ENCODE data around the gene FAM13C.

Gene FAM13C

DNA sequence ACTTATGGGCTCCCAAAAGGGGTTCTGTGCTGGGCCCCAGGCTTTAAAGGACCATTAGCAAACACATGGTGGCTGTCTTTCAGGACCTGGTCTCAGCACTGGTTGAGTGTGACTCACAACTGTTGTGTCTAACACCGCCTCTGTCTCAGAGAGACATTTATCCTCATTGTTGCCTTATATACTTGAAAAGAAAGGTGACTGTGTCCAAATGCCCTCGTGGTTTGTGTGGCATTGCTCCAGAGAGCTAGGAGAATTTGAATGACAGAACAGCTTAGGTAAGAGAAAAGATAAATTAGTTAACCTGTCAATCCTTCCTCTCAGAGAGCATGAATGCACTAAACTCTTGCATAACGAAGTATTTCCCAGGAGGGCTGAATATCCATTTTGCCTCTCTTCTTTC, 14.5 kb upstream of the FAM13C start:
- TF ChIP-seq, protein P1, sequence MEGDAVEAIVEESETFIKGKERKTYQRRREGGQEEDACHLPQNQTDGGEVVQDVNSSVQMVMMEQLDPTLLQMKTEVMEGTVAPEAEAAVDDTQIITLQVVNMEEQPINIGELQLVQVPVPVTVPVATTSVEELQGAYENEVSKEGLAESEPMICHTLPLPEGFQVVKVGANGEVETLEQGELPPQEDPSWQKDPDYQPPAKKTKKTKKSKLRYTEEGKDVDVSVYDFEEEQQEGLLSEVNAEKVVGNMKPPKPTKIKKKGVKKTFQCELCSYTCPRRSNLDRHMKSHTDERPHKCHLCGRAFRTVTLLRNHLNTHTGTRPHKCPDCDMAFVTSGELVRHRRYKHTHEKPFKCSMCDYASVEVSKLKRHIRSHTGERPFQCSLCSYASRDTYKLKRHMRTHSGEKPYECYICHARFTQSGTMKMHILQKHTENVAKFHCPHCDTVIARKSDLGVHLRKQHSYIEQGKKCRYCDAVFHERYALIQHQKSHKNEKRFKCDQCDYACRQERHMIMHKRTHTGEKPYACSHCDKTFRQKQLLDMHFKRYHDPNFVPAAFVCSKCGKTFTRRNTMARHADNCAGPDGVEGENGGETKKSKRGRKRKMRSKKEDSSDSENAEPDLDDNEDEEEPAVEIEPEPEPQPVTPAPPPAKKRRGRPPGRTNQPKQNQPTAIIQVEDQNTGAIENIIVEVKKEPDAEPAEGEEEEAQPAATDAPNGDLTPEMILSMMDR (IDR thresholded peaks at IDR 0.05; ENCODE audit: low read depth, low read length): no peak

DNA sequence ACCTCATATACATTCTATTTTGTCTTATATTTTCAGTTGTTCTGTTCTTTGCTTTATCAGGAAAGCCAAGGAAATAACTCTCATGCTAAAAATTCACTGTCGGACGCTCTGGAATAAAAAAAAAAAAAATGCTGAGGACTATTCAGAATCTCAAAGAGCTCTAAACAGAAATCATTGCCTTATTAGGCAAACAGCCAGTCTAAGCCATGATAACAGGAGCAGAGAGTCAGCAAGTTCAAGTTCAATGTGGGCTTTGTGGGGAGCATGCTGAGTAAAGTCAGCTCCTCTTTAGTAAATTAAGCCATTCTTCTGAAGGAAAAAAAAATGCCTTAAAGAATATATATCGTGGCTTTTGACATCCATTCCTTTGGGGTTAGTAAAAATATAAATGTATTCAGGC, 13.6 kb upstream of the FAM13C start:
- TF ChIP-seq, protein P1 (IDR thresholded peaks at IDR 0.05; ENCODE audit: low read depth, low read length): no peak
- H3K4me3 ChIP-seq (ENCODE audit: low read depth, low read length): no peak overlapping the region

More for the DNA sequence above, 14.5 kb upstream of the FAM13C start:
- H3K4me3 ChIP-seq (ENCODE audit: low read depth, low read length): no peak overlapping the region

DNA sequence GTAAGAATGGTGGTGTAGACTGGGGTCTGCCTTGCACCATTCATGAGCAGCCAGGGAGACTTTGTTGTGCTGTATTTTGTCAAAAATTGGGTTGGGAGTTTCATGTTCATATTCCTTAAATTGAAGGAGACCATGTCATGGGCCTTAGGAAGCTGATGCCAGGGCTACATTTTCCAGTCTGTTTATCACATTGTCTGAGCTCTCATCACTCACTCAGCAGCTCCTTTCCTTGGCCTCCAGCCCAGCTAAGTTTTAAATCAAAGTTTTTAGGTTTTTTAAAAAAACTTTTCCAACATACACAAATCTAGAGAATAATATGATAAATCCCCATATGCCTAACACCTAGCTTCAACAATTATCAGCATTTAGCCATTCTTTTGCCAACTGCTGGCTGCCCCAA, 12.6 kb upstream of the FAM13C start:
- H3K4me3 ChIP-seq (ENCODE audit: low read depth, low read length): no peak overlapping the region
- TF ChIP-seq, protein P1 (IDR thresholded peaks at IDR 0.05; ENCODE audit: low read depth, low read length): no peak

DNA sequence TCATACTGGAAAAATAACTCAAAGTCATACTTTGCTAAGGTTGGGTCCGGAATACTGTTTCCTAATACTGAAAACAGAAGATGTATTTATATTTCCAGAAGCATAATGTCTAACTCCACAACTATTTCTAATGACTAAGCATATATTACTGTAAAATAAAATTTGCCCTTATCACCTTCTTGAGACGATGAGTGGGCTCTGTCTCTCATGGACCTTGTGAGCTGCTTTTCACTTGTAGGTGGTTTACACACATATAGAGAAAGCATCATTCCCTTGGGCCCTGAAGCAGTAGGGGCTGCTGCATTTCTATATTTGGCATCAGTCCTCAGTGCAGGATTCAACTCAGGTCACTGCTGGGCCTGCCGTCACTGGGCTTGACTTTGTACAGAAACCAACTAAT, 10.7 kb upstream of the FAM13C start:
- H3K4me3 ChIP-seq (ENCODE audit: low read depth, low read length): no peak overlapping the region
- TF ChIP-seq, protein P1 (IDR thresholded peaks at IDR 0.05; ENCODE audit: low read depth, low read length): no peak

- TF ChIP-seq, protein P1 (IDR thresholded peaks at IDR 0.05; ENCODE audit: low read depth, low read length): no peak
- no peak overlapping the region for H3K4me3 ChIP-seq (ENCODE audit: low read depth, low read length)
These were observed 10.2 kb upstream of the FAM13C start for GRCh38 chr10:59372543-59372942.

GRCh38 chr10:59366290-59366689, 3.9 kb upstream of the FAM13C start:
- TF ChIP-seq, protein P1 (IDR thresholded peaks at IDR 0.05; ENCODE audit: low read depth, low read length): no peak
- no peak overlapping the region for H3K4me3 ChIP-seq (ENCODE audit: low read depth, low read length)

GRCh38 chr10:59363446-59363958, 1.2 kb upstream of the FAM13C start:
- H3K4me3 ChIP-seq (ENCODE audit: low read depth, low read length): no peak overlapping the region
- TF ChIP-seq, protein P1 (IDR thresholded peaks at IDR 0.05; ENCODE audit: low read depth, low read length): no peak
